ENCODE measurements around the gene ARHGEF26. TPM values are rescaled to one million over a fixed set of nuclear protein-coding genes. Genes with fewer than 3 reads are reported as not detected.

The ARHGEF26 gene
- total RNA-seq, 1 experiment from 2014 or later = 14.1 TPM

- DNase-seq (ENCODE audit: low spot score) = no peak
- POLR2A ChIA-PET = no interaction called here
These were observed 123.5 kb downstream of the ARHGEF26 start for GRCh38 chr3:154244644-154245043.

More at GRCh38 chr3:154244644-154245043, 123.5 kb downstream of the ARHGEF26 start:
- no peak for ATAC-seq
- Mint-ChIP-seq H3K4me1 (peaks cover 37% of the 10 kb centered on the region), H3K27me3 (ENCODE audit: low read depth) (no peaks in the 10 kb centered on the region), H3K27ac (no peak overlapping the region), H3K9me3 (no peaks in the 10 kb centered on the region), H3K4me3 (no peak overlapping the region), H3K36me3 (peaks cover 25% of the 10 kb centered on the region)
- CTCF ChIA-PET = no interaction called here
- TF ChIP-seq SMAD4 (CRISPR knock-in tag; IDR thresholded peaks at IDR 0.05) (no peak), TEAD1 (CRISPR knock-in tag; IDR thresholded peaks at IDR 0.05) (no peak), RORB (CRISPR knock-in tag; IDR thresholded peaks at IDR 0.05) (no peak), ATF3 (CRISPR knock-in tag; conservative IDR thresholded peaks at IDR 0.05) (no peak), ARID4B (CRISPR knock-in tag; IDR thresholded peaks at IDR 0.05; ENCODE audit: borderline replicate concordance) (no peak), MXD4 (CRISPR knock-in tag; IDR thresholded peaks at IDR 0.05; ENCODE audit: borderline replicate concordance) (no peak), SOX15 (CRISPR knock-in tag; IDR thresholded peaks at IDR 0.05) (no peak), NFATC4 (CRISPR knock-in tag; IDR thresholded peaks at IDR 0.05) (no peak), OVOL2 (CRISPR knock-in tag; IDR thresholded peaks at IDR 0.05; ENCODE audit: borderline replicate concordance) (no peak), ESRRA (CRISPR knock-in tag; IDR thresholded peaks at IDR 0.05; ENCODE audit: borderline replicate concordance) (no peak), PRDM15 (CRISPR knock-in tag; IDR thresholded peaks at IDR 0.05) (no peak), ZNF232 (CRISPR knock-in tag; IDR thresholded peaks at IDR 0.05) (no peak), KAT7 (CRISPR knock-in tag; IDR thresholded peaks at IDR 0.05; ENCODE audit: borderline replicate concordance) (no peak), ZNF423 (CRISPR knock-in tag; IDR thresholded peaks at IDR 0.05) (no peak), IRF2 (CRISPR knock-in tag; IDR thresholded peaks at IDR 0.05; ENCODE audit: borderline replicate concordance, low read depth) (no peak), ERG (CRISPR knock-in tag; IDR thresholded peaks at IDR 0.05) (no peak), MLX (CRISPR knock-in tag; IDR thresholded peaks at IDR 0.05) (no peak)

Measured in WTC11 (cell line).